ENCODE results near the gene SNX12.

The SNX12 gene

GRCh38 chrX:71068044-71068918, at the start of gene SNX12:
Gene SNX12 (minus strand): TSS chrX:71068334. CDS start chrX:71068306, 28 bp downstream.
- peak; percentile 98 for DNase-seq

- no peak for DNase-seq
Measured at GRCh38 chrX:71117358-71117757, 49.2 kb upstream of the SNX12 start.

- DNase-seq, result no peak
Measured at GRCh38 chrX:71111921-71112431, 43.8 kb upstream of the SNX12 start.

GRCh38 chrX:71111141-71111843, 43.2 kb upstream of the SNX12 start, which contains the start of gene IL2RG:
Gene IL2RG (minus strand): TSS chrX:71111577. CDS start chrX:71111539, 38 bp downstream.
- DNase-seq, result no peak

- DNase-seq, result no peak
Measured at GRCh38 chrX:71109051-71109450, 40.9 kb upstream of the SNX12 start.

GRCh38 chrX:71107762-71108360, 39.7 kb upstream of the SNX12 start:
- no peak for DNase-seq

- no peak for DNase-seq
Measured at GRCh38 chrX:71107245-71107644, 39.1 kb upstream of the SNX12 start.

- no peak for DNase-seq
Measured at GRCh38 chrX:71106427-71106826, 38.3 kb upstream of the SNX12 start, which contains the start of gene CXorf65. Gene CXorf65 (minus strand): TSS chrX:71106740. CDS start chrX:71106556, 184 bp downstream.

GRCh38 chrX:71105628-71106027, 37.5 kb upstream of the SNX12 start:
- DNase-seq, result no peak

- DNase-seq, result no peak
Measured at GRCh38 chrX:71103110-71103983, 35.2 kb upstream of the SNX12 start.

- DNase-seq, result no peak
Measured at GRCh38 chrX:71102292-71102691, 34.2 kb upstream of the SNX12 start.

- DNase-seq, result no peak
Measured at GRCh38 chrX:71100581-71101505, 32.7 kb upstream of the SNX12 start.

GRCh38 chrX:71099736-71100135, 31.6 kb upstream of the SNX12 start:
- no peak for DNase-seq

GRCh38 chrX:71098951-71099506, 30.9 kb upstream of the SNX12 start:
- DNase-seq, result no peak

GRCh38 chrX:71098302-71098701, 30.2 kb upstream of the SNX12 start:
- no peak for DNase-seq

- no peak for DNase-seq
Measured at GRCh38 chrX:71096760-71097032, 28.6 kb upstream of the SNX12 start.

GRCh38 chrX:71095981-71096759, 28.0 kb upstream of the SNX12 start:
- peak; percentile 34 for DNase-seq

- peak; percentile 72 for DNase-seq
Measured at GRCh38 chrX:71095555-71095980, 27.4 kb upstream of the SNX12 start, which contains the start of gene FOXO4. Gene FOXO4 (plus strand): TSS chrX:71095851. CDS start chrX:71096529, 678 bp downstream.

- no peak for DNase-seq
Measured at GRCh38 chrX:71095033-71095432, 26.9 kb upstream of the SNX12 start.

GRCh38 chrX:71091263-71091662, 23.1 kb upstream of the SNX12 start:
- no peak for DNase-seq
